Stimulated activated CD4-positive, alpha-beta T cell treated with anti-CD3 and anti-CD28 coated beads, Interleukin-4, amount 100 ng/mL, for 24 hours (primary cell): Measurements from ENCODE around the gene NLRP6.
"Not testable (repeated sequence)": the region's sequence is repeated elsewhere in the genome, so short reads cannot be mapped to it uniquely, and the experiment has no call there.

ENCODE experiments used
- DNase-seq: peaks from one replicate; pipeline ENCODE4 v3.0.0-alpha.2; 2020

Gene NLRP6

GRCh38 chr11:327581-327923 is 49.3 kb downstream of the NLRP6 start:
- DNase-seq = no peak

GRCh38 chr11:328012-328411 is 49.8 kb downstream of the NLRP6 start:
- no peak for DNase-seq

- DNase-seq = not testable (repeated sequence)
Observed at GRCh38 chr11:328516-329100, 50.4 kb downstream of the NLRP6 start.

DNA sequence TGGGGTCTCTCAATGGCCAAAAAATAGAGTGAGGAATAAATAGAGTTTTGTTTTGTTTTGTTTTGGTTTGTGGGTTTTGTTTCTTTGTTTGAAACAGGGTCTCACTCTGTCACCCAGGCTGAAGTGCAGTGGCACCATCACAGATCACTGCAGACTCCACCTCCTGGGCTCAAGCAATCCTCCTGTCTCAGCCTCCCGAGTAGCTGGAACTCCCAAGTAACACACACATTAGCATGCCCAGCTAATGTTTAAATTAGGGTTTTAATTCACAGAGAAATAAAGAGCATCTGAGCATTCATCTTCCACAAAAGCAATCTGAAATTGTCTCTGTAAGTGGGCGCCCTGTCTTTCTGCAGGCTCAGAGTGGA is 51.7 kb downstream of the NLRP6 start:
- no peak for DNase-seq

DNA sequence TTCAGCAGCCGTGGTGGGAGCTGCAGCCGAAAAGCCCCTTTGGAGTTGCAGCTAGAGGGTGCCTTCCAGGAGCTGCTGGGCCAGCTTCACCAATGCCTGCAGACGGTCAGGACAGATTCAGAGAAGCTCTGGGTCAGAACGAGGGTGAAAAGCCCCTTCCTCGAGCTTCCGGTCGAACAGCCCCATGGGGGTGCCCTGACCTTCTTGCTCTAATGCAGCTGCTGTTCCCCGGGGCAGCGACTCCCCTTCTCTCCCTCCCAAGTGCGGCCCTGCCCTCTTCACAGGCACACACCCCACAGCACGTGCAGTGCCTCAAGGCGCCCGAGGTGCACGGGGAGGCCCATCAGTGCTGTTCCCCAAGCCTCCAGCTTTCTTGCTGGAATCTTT is 52.1 kb downstream of the NLRP6 start:
- no peak for DNase-seq

DNA sequence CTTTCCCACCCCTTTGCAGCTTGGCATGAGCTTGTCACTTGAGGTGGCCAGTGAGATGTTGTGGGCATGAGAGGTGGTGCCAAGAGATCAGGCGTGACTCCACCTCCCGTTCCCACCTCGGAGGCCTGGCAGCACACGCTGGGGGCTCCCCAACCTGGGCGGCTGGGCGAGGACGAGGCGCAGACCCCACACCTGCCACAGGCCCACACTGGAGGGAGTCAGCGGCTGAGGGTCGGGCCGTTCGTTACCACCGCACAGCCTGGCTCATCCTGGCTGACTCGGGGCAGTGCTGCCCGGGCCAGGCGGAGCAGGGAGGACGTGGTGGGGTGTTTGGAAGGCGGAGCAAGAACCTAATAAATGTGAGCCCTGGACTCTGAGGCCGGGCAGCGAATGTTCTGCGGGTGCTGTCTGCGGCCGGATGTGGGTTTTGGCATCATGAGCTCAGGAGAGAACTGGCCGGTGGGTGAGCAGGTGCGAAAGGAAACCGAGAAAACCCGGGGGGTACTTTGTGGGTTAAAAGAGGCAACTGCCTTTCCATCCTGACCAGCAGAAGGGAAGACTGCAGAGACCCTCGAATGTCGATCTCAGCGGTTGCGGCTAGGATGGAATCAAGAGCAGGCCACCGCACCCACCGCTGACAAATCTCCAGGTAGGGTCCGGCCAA is 52.6 kb downstream of the NLRP6 start:
- DNase-seq = no peak

DNA sequence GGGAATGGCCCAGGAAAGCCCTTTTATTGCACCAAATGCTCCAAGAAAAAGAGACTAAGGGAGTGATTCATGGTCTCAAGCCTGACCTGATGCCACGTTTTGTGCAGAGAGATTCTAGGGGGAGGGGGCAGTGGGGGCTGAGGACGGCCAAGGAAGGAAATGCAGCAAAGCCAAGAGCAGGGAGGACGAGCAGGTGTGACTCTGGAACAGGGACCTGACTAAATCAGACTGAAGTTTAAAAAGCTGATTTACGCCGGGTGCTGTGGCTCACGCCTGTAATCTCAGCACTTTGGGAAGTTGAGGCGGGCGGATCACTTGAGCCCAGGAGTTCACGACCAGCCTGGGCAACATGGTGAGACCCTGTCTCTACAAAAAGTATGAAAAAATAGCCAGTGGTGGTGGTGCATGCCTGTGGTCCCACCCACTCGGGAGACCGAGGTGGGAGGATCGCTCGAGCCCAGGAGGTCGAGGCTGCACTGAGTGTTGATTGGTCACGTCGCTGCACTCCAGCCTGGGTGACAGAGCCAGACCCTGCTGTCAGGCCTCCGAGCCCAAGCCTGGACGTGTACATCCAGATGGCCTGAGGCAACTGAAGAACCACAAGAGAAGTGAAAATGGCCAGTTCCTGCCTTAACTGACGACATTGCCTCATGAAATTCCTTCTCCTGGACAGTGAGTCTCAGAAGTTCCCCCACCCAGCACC is 53.3 kb downstream of the NLRP6 start:
- DNase-seq = no peak

DNA sequence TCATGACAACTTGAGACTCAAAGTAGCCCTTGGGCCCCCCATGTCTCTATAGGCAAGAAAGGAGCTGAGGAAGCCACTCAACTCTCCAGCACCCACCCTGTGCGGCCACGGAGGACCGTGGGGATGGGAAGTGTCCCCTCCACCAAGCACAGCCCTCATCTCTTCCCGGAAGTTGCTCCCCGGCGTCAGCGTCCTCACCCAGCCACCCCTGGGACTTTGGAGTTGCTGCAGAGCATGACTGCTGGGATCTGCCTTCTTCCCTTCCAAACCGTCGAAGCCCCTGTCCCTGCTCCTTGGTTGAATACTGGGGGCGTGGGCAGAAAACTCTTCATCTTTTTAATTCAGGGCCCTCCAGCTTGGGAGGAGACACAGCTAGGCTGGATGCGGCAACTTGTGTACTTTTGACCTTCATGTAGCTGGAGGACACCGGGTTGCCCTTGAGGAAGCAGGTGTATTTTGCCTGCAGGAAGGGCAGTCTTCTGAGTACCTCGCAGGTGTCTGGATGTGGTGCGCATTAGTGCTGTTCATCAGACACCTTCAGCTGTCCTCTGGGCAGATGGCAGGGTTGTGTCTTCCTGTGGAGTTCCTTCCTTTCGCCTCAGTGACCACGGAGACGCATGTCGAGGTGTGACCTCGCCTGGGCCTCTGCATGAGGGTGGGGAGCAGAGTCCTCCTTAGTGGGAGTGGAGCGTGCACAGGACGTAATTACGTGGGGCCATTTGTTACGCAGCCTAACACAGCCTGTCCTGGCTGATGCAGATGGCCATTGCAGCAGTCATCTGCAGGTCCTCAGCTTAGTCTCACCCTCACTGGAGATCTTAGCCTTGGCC is 54.7 kb downstream of the NLRP6 start:
- no peak for DNase-seq

DNA sequence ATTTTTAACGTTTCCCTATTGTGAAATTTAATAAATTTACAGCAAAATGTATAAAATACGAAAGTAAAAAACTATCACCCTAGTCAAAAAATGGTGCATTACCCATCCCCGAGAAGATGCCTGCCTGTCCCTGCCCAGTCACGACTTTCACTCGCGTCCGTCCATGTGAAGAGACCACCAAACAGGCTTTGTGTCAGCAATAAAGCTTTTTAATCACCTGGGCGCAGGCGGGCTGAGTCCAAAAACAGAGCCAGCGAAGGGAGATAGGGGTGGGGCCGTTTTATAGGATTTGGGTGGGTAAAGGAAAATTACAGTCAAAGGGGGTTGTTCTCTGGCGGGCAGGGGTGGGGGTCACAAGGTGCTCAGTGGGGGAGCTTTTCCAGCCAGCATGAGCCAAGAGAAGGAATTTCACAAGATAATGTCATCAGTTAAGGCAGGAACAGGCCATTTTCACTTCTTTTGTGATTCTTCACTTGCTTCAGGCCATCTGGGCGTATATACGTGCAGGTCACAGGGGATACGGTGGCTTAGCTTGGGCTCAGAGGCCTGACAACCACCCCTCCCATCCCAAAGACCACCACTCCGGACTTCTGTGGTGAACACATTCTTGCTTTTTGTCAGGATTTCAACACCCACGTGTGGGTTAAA is 55.5 kb downstream of the NLRP6 start:
- DNase-seq = not testable (repeated sequence)

GRCh38 chr11:334264-334994 is 56.2 kb downstream of the NLRP6 start:
- no peak for DNase-seq
